WTC11 (cell line): ENCODE data around the gene ANKK1. TPM values are rescaled to one million over a fixed set of nuclear protein-coding genes. Genes with fewer than 3 reads are reported as not detected.

Source experiments
- ATAC-seq: fragments of 200-7000 bp; cut with Tn5 transposase; 2 replicates; pipeline ENCODE4 v1.10.0; 2021; ENCODE audit warnings: mild to moderate bottlenecking, moderate library complexity
- CTCF ChIA-PET: fragments of 300-600 bp; sonication (Branson Sonifier 250); formaldehyde crosslinking; loops from one replicate; lab custom pipeline; 2021; ENCODE audit warnings: antibody characterized with exemption; lab: Charles Lee
- POLR2A ChIA-PET: fragments of 350-600 bp; sonication (Branson Sonifier 250); formaldehyde crosslinking; loops from one replicate; lab custom pipeline; 2021; ENCODE audit warnings: antibody characterized with exemption; lab: Charles Lee
- DNase-seq: peaks from one replicate; pipeline ENCODE4 v3.0.0; 2021; ENCODE audit warnings: low spot score
- H3K27ac Mint-ChIP-seq: 2 replicates; pipeline ENCODE4 v1.8.0; 2021; ENCODE audit warnings: mixed read lengths
- H3K27me3 Mint-ChIP-seq: 2 replicates; pipeline ENCODE4 v1.8.0; 2021; ENCODE audit warnings: low read depth, mild to moderate bottlenecking, moderate library complexity, mixed read lengths
- H3K36me3 Mint-ChIP-seq: 2 replicates; pipeline ENCODE4 v1.8.0; 2021; ENCODE audit warnings: mixed read lengths
- H3K4me1 Mint-ChIP-seq: 2 replicates; pipeline ENCODE4 v1.8.0; 2022; ENCODE audit warnings: mixed read lengths
- H3K4me3 Mint-ChIP-seq: 2 replicates; pipeline ENCODE4 v1.8.0; 2021; ENCODE audit warnings: mild to moderate bottlenecking, moderate library complexity, mixed read lengths
- H3K9me3 Mint-ChIP-seq: 2 replicates; pipeline ENCODE4 v1.8.0; 2021; ENCODE audit warnings: mixed read lengths
- ATF1 ChIP-seq: sonication (generic); formaldehyde crosslinking; IDR thresholded peaks from 2 replicates; pipeline ENCODE4 v1.8.1; 2023; ENCODE audit warnings: mild to moderate bottlenecking, moderate library complexity, missing genetic modification reagents
- ATF3 ChIP-seq: sonication (generic); formaldehyde crosslinking; conservative IDR thresholded peaks from 2 replicates; pipeline ENCODE4 v1.8.1; 2022; ENCODE audit warnings: mild to moderate bottlenecking, missing genetic modification reagents
- CBFB ChIP-seq: sonication (generic); formaldehyde crosslinking; IDR thresholded peaks from 2 replicates; pipeline ENCODE4 v1.8.1; 2022; ENCODE audit warnings: mild to moderate bottlenecking, low read depth, missing genetic modification reagents
- CREB1 ChIP-seq: sonication (generic); formaldehyde crosslinking; IDR thresholded peaks from 2 replicates; pipeline ENCODE4 v1.8.0; 2023; ENCODE audit warnings: mild to moderate bottlenecking, missing genetic modification reagents
- E2F4 ChIP-seq: sonication (generic); formaldehyde crosslinking; IDR thresholded peaks from 2 replicates; pipeline ENCODE4 v1.8.1; 2022; ENCODE audit warnings: low read depth, mild to moderate bottlenecking, moderate library complexity, missing genetic modification reagents, borderline replicate concordance
- ELF4 ChIP-seq: sonication (generic); formaldehyde crosslinking; IDR thresholded peaks from 2 replicates; pipeline ENCODE4 v1.8.1; 2022; ENCODE audit warnings: low read depth, mild to moderate bottlenecking, moderate library complexity, missing genetic modification reagents
- ERG ChIP-seq: fragments of 250-450 bp; sonication (Bioruptor Pico); IDR thresholded peaks from 2 replicates; pipeline ENCODE4 v1.8.0; 2021; ENCODE audit warnings: mild to moderate bottlenecking
- IRF1 ChIP-seq: sonication (generic); formaldehyde crosslinking; IDR thresholded peaks from 2 replicates; pipeline ENCODE4 v1.8.0; 2023; ENCODE audit warnings: missing genetic modification reagents
- JUN ChIP-seq: sonication (generic); formaldehyde crosslinking; IDR thresholded peaks from 2 replicates; pipeline ENCODE4 v1.8.0; 2023; ENCODE audit warnings: mild to moderate bottlenecking, missing genetic modification reagents
- MAX ChIP-seq: sonication (generic); formaldehyde crosslinking; IDR thresholded peaks from 2 replicates; pipeline ENCODE4 v1.8.0; 2022; ENCODE audit warnings: mild to moderate bottlenecking, missing genetic modification reagents
- NFE2L1 ChIP-seq: sonication (generic); formaldehyde crosslinking; IDR thresholded peaks from 2 replicates; pipeline ENCODE4 v1.8.1; 2023; ENCODE audit warnings: missing genetic modification reagents
- NR2C2 ChIP-seq: sonication (generic); formaldehyde crosslinking; IDR thresholded peaks from 2 replicates; pipeline ENCODE4 v1.8.0; 2022; ENCODE audit warnings: mild to moderate bottlenecking, missing genetic modification reagents
- RELA ChIP-seq: sonication (generic); formaldehyde crosslinking; IDR thresholded peaks from 2 replicates; pipeline ENCODE4 v1.8.1; 2022; ENCODE audit warnings: missing genetic modification reagents, mild to moderate bottlenecking, borderline replicate concordance
- SMAD3 ChIP-seq: sonication (generic); formaldehyde crosslinking; IDR thresholded peaks from 2 replicates; pipeline ENCODE4 v1.8.0; 2022; ENCODE audit warnings: missing genetic modification reagents, mild to moderate bottlenecking, borderline replicate concordance
- TEAD1 ChIP-seq: sonication (generic); formaldehyde crosslinking; IDR thresholded peaks from 2 replicates; pipeline ENCODE4 v1.8.0; 2022; ENCODE audit warnings: mild to moderate bottlenecking, missing genetic modification reagents
- USF1 ChIP-seq: sonication (generic); formaldehyde crosslinking; IDR thresholded peaks from 2 replicates; pipeline ENCODE4 v1.8.0; 2022; ENCODE audit warnings: mild to moderate bottlenecking, missing genetic modification reagents
- ZBTB43 ChIP-seq: sonication (generic); formaldehyde crosslinking; IDR thresholded peaks from 2 replicates; pipeline ENCODE4 v1.8.1; 2023; ENCODE audit warnings: mild to moderate bottlenecking, missing genetic modification reagents
- ZNF121 ChIP-seq: sonication (generic); formaldehyde crosslinking; IDR thresholded peaks from 2 replicates; pipeline ENCODE4 v1.8.0; 2023; ENCODE audit warnings: missing genetic modification reagents
- ZNF219 ChIP-seq: sonication (generic); formaldehyde crosslinking; IDR thresholded peaks from 2 replicates; pipeline ENCODE4 v1.8.0; 2023; ENCODE audit warnings: missing genetic modification reagents, mild to moderate bottlenecking, borderline replicate concordance
- ZNF232 ChIP-seq: sonication (generic); formaldehyde crosslinking; IDR thresholded peaks from 2 replicates; pipeline ENCODE4 v1.8.0; 2022; ENCODE audit warnings: mild to moderate bottlenecking, missing genetic modification reagents
- ZNF263 ChIP-seq: sonication (generic); formaldehyde crosslinking; IDR thresholded peaks from 2 replicates; pipeline ENCODE4 v1.8.1; 2022; ENCODE audit warnings: low read depth, mild to moderate bottlenecking, moderate library complexity, missing genetic modification reagents
- ZNF317 ChIP-seq: sonication (generic); formaldehyde crosslinking; IDR thresholded peaks from 2 replicates; pipeline ENCODE4 v1.8.1; 2023; ENCODE audit warnings: low read depth, mild to moderate bottlenecking, moderate library complexity, missing genetic modification reagents, borderline replicate concordance
- ZNF416 ChIP-seq: fragments of 250-450 bp; sonication (Bioruptor Pico); IDR thresholded peaks from 2 replicates; pipeline ENCODE4 v1.9.0; 2021; ENCODE audit warnings: mild to moderate bottlenecking, inconsistent platforms
- ZNF512 ChIP-seq: sonication (generic); formaldehyde crosslinking; IDR thresholded peaks from 2 replicates; pipeline ENCODE4 v1.8.1; 2022; ENCODE audit warnings: missing genetic modification reagents, borderline replicate concordance
- ZNF671 ChIP-seq: fragments of 250-450 bp; sonication (Bioruptor Pico); IDR thresholded peaks from 2 replicates; pipeline ENCODE4 v1.8.0; 2021; ENCODE audit warnings: mild to moderate bottlenecking
- total RNA-seq: library from RNA; stranded (reverse); gene quantifications from 3 replicates; pipeline ENCODE4 v1.2.3, GENCODE V29; 2021

Gene ANKK1
- total RNA-seq, 1 experiment from 2014 or later: 0.15 TPM

GRCh38 chr11:113401718-113402117, 14.1 kb downstream of the ANKK1 start:
- ATAC-seq (no peak), DNase-seq (no peak)
- H3K9me3 Mint-ChIP-seq: no peaks in the 10 kb centered on the region
- no peaks in the 10 kb centered on the region for H3K27me3 Mint-ChIP-seq
- POLR2A ChIA-PET: no interaction called here
- H3K4me1 Mint-ChIP-seq: peaks cover 4% of the 10 kb centered on the region
- CTCF ChIA-PET: interaction anchor here (1.3 kb wide), 1 partner anchor 14 kb away, joined by 3 read pairs; the partner anchor contains the start of gene ANKK1
- no peaks in the 10 kb centered on the region for H3K36me3 Mint-ChIP-seq
- H3K4me3 Mint-ChIP-seq: no peak overlapping the region
- TF ChIP-seq ELF4 (CRISPR knock-in tag): no peak
- TF ChIP-seq ZNF263: no peak
- TF ChIP-seq NR2C2 (CRISPR knock-in tag): no peak
- no peak for TF ChIP-seq ATF3 (CRISPR knock-in tag)
- TF ChIP-seq E2F4: no peak
- no peak for TF ChIP-seq CREB1 (CRISPR knock-in tag)
- TF ChIP-seq, all 79 proteins: peak for 0
- H3K27ac Mint-ChIP-seq: no peak overlapping the region

- H3K27ac Mint-ChIP-seq: no peak overlapping the region
- DNase-seq (no peak), ATAC-seq (no peak)
- no peaks in the 10 kb centered on the region for H3K9me3 Mint-ChIP-seq
- H3K4me3 Mint-ChIP-seq: no peak overlapping the region
- H3K36me3 Mint-ChIP-seq: no peaks in the 10 kb centered on the region
- no peaks in the 10 kb centered on the region for H3K27me3 Mint-ChIP-seq
- ChIA-PET POLR2A (no interaction called here), CTCF (no interaction called here)
- H3K4me1 Mint-ChIP-seq: peaks cover 4% of the 10 kb centered on the region
- TF ChIP-seq ATF1 (CRISPR knock-in tag) (no peak), ZNF671 (CRISPR knock-in tag) (no peak), ZNF416 (CRISPR knock-in tag) (no peak), NFE2L1 (CRISPR knock-in tag) (no peak), ZNF263 (no peak), IRF1 (CRISPR knock-in tag) (no peak), ZNF219 (CRISPR knock-in tag) (no peak), ZNF512 (CRISPR knock-in tag) (no peak), TEAD1 (CRISPR knock-in tag) (no peak), CREB1 (CRISPR knock-in tag) (no peak), ZNF121 (CRISPR knock-in tag) (no peak), MAX (CRISPR knock-in tag) (no peak), ZNF232 (CRISPR knock-in tag) (no peak)
Measured at GRCh38 chr11:113404859-113405430, 17.4 kb downstream of the ANKK1 start.

- ATAC-seq (no peak), DNase-seq (no peak)
- Mint-ChIP-seq H3K36me3 (no peaks in the 10 kb centered on the region), H3K9me3 (no peaks in the 10 kb centered on the region), H3K4me3 (no peak overlapping the region), H3K27me3 (no peaks in the 10 kb centered on the region), H3K27ac (no peak overlapping the region), H3K4me1 (peaks cover 4% of the 10 kb centered on the region)
- ChIA-PET CTCF (no interaction called here), POLR2A (no interaction called here)
- no peak for TF ChIP-seq ZNF317 (CRISPR knock-in tag)
- no peak for TF ChIP-seq ZNF671 (CRISPR knock-in tag)
- TF ChIP-seq JUN (CRISPR knock-in tag): no peak
- TF ChIP-seq RELA (CRISPR knock-in tag): no peak
- no peak for TF ChIP-seq ZNF416 (CRISPR knock-in tag)
- TF ChIP-seq ZBTB43 (CRISPR knock-in tag): no peak
- no peak for TF ChIP-seq CBFB
- no peak for TF ChIP-seq SMAD3 (CRISPR knock-in tag)
- TF ChIP-seq ERG (CRISPR knock-in tag): no peak
- no peak for TF ChIP-seq USF1
Measured at GRCh38 chr11:113405724-113406478, 18.3 kb downstream of the ANKK1 start.
